ENCODE measurements around the gene FBLN1.

FBLN1 gene

DNA sequence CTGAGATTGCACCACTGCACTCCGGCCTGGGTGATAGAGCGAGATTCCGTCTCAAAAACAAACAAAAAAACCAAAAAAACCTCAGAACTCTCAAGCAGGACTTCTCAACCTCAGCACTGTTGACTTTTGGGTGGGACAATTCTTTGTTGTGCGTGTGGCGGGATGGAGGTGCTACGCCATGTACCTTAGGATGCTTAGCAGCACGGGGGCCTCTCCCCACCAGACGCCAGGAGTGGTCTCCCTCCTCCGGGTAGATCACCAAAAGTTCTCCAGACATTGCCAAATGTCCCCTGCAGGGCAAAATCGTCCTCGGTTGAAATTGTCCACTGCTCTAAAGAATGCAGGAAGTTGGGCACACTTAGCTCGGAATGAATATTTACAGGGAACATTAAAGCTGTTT is 142.0 kb downstream of the FBLN1 start:
- no peak for DNase-seq

DNA sequence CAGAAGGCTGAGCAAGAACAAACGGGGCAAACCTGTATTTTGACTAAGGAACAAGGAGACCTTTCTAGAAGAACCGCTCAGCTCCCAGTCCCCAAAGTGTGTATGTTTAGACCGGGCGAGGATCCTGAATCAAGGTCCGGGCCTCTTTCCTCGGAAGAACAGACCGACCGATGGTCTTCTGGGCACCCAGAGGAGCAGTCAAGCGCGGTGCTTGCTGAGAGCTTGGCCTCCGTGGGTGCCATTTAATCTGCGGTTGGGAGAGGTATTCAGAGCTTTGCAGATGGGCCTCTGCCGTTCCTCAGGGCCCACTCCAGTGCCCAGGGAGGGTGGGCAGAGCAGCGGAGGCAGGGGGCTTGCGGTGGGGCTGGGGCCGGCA is 142.5 kb downstream of the FBLN1 start:
- DNase-seq: no peak

DNA sequence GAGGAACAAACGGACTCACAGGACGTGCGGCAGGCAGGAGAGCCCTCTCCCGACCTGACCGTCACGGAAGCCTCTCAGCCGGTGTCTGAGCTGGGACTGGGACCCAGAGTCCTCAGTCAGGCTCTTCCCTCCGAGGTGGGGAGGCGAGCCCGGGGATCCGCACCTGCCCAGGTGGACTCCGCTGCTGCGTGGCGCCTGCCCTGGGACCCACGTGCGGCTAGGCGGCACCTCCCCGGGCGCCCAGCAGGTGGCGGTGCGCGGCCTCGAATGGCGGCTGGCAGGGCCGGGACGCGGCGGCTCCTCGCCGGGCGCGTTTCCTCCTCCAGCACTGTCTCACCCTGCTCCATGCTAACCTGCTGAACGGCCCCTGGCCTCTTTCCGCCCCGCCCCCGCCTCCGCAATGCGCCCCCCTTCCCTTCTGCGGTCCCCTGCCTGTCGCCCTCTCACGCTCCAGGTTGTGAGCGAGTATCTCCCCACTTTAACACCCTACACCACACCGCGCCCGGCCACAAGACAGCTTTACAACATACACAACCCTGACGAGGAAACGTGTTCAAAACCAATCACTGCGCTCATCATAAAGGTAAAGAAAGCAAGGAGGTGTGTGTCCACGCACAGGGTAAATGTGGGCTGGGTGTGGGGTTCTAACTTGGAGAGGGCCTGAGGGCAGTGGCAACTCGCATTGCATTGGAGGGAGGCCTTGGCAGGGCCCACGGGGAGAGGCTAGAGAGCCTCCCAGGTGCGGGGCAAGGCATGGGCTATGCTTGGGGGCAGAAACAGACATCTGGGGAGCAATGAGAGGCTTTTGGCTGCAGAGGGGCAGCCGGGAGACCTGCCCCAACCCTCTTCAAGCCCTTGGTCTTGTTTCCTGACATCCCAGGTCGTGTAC is 143.1 kb downstream of the FBLN1 start:
- DNase-seq: peak; percentile 84

DNA sequence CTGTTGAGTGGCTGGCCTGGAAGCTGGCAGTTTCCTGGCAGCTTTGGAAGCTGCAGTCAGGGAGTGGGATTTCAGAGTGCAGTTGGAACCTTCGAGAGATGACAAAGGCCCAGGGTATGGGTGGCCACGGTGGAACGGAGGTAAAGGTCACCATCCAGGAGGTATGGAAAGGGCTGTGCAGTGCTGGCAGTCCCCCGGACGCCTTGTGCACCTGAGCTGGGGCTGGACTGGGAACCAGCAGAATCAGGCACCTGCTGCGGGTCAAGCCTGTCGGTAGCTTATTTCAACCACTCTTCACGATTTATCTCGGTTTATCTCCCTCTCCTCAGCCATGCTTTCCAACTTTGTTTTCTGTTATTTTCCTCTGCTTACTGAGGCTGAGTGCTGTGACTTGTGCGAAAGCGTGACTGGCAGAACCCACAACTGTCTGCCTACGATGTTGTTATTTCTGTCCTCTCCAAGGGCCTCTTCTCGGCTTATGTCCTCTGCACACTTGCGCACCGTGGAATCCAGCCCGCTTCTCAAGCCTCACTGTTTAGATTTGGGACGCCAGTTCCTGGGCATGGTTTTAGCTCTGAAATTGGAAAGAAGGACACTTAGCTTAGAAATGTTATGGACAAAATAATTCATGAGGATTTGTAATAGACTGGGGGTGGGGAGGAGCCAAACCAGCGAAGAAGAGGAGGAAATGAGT is 145.0 kb downstream of the FBLN1 start:
- DNase-seq: no peak

DNA sequence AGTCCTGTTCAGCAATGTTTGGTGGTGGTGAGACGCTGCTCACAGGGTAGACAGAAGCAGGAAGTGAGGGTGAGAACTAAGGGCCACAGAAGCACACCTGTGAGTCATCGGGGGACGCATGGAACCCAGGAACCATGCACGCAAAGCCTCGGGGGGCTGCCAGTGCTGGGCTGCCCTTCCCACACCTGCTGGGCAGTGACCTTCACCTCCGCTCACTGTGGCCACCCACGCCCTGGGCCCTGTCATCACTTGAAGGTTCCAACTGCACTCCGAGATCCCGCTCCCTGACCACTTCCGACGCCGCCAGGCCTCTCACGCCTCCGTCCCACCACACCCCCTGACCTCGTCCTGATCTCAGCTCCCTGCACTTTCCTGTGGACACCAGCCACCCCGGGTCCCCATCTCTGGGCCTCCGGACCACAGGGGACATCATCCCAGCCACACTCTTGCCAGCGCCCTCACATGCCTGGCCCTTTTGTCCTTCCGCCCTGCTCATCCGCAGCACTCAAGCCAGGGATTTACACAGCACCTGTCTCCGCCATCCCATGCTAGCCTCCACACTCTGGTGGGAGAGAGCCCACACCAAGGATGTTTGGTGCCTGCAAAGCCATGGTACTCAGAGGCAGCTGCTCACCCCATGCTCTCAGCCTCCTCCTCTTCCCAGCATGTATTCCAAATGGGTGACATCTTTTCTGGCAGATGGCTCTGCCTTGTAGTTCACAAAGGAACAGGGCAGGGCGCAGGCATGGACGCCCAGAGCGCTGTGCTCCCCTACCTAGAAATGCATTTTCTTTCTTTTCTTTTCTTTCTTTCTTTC is 145.8 kb downstream of the FBLN1 start:
- no peak for DNase-seq

DNA sequence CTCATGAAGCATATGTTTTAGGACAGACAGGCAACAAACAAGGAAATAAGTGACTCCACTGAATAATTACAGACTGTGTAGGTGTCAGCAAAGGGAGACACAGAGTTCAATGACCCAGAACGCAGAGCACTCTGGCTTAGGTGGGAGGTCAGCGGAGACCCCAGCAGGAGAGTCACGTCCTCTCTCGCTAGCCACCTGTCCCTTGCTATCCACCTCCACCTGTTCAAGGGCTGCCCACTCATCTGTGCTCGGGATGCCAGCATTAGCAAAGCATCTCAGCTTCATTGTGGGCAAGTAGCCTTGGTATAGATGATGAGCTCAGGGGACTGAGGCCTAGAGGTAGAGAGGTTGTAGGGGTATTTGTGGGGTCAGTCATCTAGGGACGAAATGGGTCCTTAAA is 147.1 kb downstream of the FBLN1 start:
- DNase-seq: no peak

DNA sequence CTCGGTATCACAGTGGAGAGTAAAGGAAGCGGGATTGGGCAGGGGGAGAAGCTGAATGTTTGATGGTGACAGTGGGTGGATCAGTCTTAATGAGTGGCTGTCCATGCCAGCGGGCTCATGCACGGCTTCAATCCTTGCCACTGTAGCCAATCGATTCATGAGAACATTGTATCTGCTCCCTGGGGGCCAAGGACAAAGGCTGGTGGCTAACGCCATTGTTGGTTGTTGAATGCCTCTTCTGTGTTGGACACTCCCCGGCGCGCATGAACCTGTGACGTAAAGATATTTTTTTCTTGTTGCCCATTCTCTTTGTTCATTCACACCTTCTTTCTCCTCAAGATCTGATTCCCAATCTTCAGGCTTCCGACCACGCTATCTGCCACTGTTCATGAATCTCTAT is 148.0 kb downstream of the FBLN1 start:
- DNase-seq: no peak

Measured in activated CD4-positive, alpha-beta T cell treated with anti-CD3 and anti-CD28 coated beads, Interleukin-10, Interleukin-2, amounts not matched to agents 100 ng/mL and 50 ng/mL, durations not matched to agents 16 hours and 8 hours (primary cell).